Pancreas (tissue), 10 donors: ENCODE results near the gene PGLYRP4. TPM values are rescaled to one million over a fixed set of nuclear protein-coding genes. Genes with fewer than 3 reads are reported as not detected.

Source experiments
- ATAC-seq, 4 donors: fragments of 200-7000 bp; cut with Tn5 transposase; one replicate each; pipeline versions ENCODE4 v1.8.0 to v1.9.1; 2020; ENCODE audit warnings: mild to moderate bottlenecking in 4 of 4, moderate library complexity in 4 of 4
- DNase-seq, 6 donors: peaks; one replicate each; pipeline ENCODE4 v3.0.0-alpha.2; 2020
- FAIRE-seq: peaks from 2 replicates; lab custom pipeline; 2012; peaks lifted over from hg19 to GRCh38; lab: Jason Lieb, UNC
- H3K27ac ChIP-seq, 4 donors: fragments of 200-600 bp; sonication (generic); 1 replicate in 3 of 4; 2 replicates in 1 of 4; pipeline versions ENCODE4 v1.5.0 to v1.8.0; 2020
- H3K27me3 ChIP-seq, 4 donors: fragments of 200-600 bp; one replicate each; pipeline ENCODE4 v1.8.0; 2021
- H3K36me3 ChIP-seq, 3 donors: fragments of 200-600 bp; sonication (generic) in 1 of 3; one replicate each; pipeline versions ENCODE4 v1.5.0 to v1.8.0; 2020 to 2021
- H3K4me1 ChIP-seq, 3 donors: fragments of 200-600 bp; one replicate each; pipeline ENCODE4 v1.8.0; 2021
- H3K4me3 ChIP-seq, 4 donors: fragments of 200-600 bp; sonication (generic) in 2 of 4; one replicate each; pipeline versions ENCODE4 v1.5.0 to v1.8.0; 2020 to 2021
- H3K9me3 ChIP-seq, 4 donors: fragments of 200-600 bp; one replicate each; pipeline ENCODE4 v1.8.0; 2021
- WGBS, 2 donors: extraction: QIAGEN DNeasy Blood & Tissue Kit; methylation state at CpG; one replicate each; pipeline ENCODE4 v1.1.7; 2013; 5-methylcytosine and 5-hydroxymethylcytosine counted together
- intact Hi-C, 3 donors: fragments of 100-400 bp; cut with DNase I; formaldehyde crosslinking; loops; one replicate each; pipeline versions ENCODE4 v1.11.1 to v1.14.2; 2022
- polyA plus RNA-seq, 2 donors: library from polyadenylated mRNA; stranded (reverse); fragments of 200-250 nt; gene quantifications; one replicate each; pipeline ENCODE4 v1.2.3, GENCODE V29; 2013
- total RNA-seq, 6 donors: library from RNA; stranded (reverse); fragmentation: NEBNext Ultra II Directional in 4 of 6; extraction: Animal tissue kit (Norgen Biotek cat#: 25700) in 4 of 6; gene quantifications; one replicate each; pipeline versions ENCODE4 v1.2.1 to v1.2.4, GENCODE V29; 2021 to 2023
- TF ChIP-seq, protein P1 (sequence below), 4 donors: fragments of 200-600 bp; sonication (generic) in 3 of 4; IDR thresholded peaks; one replicate each; pipeline versions ENCODE4 v1.5.0 to v1.8.0; 2021; ENCODE audit warnings: antibody characterized with exemption in 4 of 4
- donor health status: healthy with polysubstance abuse.
- donor health status: DM: no; HTN: no; CAD: no; lungs with moderate emphysema.
- donor health status: DM: no; HTN: no; CAD: no.
- donor health status: control.
- donor health status: control.
- donor health status: Bipolar disorder and iron deficiency.
- donor health status: DM: yes; HTN: yes; CAD: no.
- donor health status: DM: no; HTN: no; CAD: no.
- donor health status: DM: no; HTN: no; CAD: no.
- donor health status: DM: yes; HTN: yes; CAD: no.

Gene PGLYRP4
- total and polyA plus RNA-seq, 8 donors, result 0.37 TPM; not detected in 7

DNA sequence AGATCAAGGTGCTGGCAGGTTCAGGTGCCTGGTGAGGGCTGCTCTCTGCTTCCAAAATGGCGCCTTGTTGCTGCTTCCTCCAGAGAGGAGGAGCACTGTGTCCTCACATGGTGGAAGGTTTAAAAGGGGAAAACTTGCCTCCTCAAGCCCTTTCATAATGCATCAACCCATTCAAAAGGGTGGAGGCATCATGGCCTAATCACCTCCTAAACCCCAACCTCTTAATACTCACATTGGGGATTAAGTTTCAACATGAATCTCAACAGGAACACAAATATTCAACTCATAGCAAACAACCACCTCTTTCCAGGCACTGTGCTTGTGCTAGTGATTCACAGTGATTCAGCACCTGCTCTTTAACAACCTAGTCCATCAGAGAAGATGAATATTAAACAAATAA, 22.6 kb upstream of the PGLYRP4 start:
- Histone ChIP-seq H3K4me1 (no peaks in the 10 kb centered on the region), H3K9me3 (no peaks in the 10 kb centered on the region), H3K4me3 (no peak overlapping the region), H3K27me3 (no peaks in the 10 kb centered on the region), H3K36me3 (no peaks in the 10 kb centered on the region), H3K27ac (no peak overlapping the region)
- FAIRE-seq (no peak), DNase-seq (no peak), ATAC-seq (no peak)
- intact Hi-C loops, result no loop called here
- TF ChIP-seq, protein P1, sequence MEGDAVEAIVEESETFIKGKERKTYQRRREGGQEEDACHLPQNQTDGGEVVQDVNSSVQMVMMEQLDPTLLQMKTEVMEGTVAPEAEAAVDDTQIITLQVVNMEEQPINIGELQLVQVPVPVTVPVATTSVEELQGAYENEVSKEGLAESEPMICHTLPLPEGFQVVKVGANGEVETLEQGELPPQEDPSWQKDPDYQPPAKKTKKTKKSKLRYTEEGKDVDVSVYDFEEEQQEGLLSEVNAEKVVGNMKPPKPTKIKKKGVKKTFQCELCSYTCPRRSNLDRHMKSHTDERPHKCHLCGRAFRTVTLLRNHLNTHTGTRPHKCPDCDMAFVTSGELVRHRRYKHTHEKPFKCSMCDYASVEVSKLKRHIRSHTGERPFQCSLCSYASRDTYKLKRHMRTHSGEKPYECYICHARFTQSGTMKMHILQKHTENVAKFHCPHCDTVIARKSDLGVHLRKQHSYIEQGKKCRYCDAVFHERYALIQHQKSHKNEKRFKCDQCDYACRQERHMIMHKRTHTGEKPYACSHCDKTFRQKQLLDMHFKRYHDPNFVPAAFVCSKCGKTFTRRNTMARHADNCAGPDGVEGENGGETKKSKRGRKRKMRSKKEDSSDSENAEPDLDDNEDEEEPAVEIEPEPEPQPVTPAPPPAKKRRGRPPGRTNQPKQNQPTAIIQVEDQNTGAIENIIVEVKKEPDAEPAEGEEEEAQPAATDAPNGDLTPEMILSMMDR (IDR thresholded peaks at IDR 0.05), result no peak
- WGBS, 2 donors, result 92 to 100% methylated on average over 1 of the region's 1 CpG

DNA sequence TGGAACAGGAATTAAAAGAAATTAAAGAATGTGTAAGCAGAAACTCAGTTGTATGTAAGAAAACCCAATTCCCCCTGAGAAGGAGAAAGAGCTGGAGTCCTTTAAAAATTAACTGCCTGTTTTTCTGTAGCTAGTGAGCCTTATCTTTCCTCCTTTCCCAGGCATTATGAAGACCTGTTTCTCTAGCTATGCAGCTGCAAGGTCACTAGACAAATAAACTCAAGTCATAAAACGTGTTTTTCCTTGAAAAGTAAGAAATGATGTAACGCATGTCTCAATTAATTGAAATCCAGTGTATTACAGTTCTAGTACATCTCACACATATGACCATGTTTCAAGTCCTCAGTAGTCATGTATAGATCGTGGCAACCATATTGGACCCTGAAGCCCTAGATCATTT, 21.5 kb upstream of the PGLYRP4 start:
- DNase-seq, result no peak

DNA sequence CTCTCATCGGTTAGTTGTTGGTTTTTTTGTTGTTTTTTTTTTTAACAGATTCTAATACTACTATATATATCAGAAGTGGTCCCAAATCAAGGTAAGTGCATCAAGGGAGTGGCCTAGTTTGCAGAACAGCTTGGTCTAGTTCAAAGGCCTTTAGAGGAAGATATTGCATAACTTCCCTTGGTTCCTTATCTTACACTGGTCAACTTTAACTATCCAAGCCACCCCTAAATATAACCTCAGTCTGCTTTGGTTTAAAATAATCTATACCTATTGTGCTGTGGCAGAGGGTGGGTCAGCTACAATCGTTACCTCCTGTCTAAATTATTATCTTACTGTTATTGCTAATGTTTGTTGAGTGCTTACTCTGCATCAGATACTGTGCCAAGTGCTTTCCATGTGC, 19.9 kb upstream of the PGLYRP4 start:
- WGBS, 2 donors, result 51 to 69% methylated on average over 2 of the region's 2 CpGs
- ATAC-seq, result peak in 1 of 4 donors; percentile 36
- Histone ChIP-seq H3K27ac (no peak overlapping the region), H3K36me3 (no peaks in the 10 kb centered on the region), H3K4me3 (no peak overlapping the region), H3K4me1 (no peaks in the 10 kb centered on the region), H3K9me3 (no peaks in the 10 kb centered on the region), H3K27me3 (no peaks in the 10 kb centered on the region)
- no peak for DNase-seq
- no peak for FAIRE-seq
- intact Hi-C loops, result no loop called here
- TF ChIP-seq, protein P1 (IDR thresholded peaks at IDR 0.05), result no peak

More for the DNA sequence above, 21.5 kb upstream of the PGLYRP4 start:
- WGBS, 2 donors, result 36 to 41% methylated on average over 3 of the region's 3 CpGs
- Histone ChIP-seq H3K36me3 (no peaks in the 10 kb centered on the region), H3K4me3 (no peak overlapping the region), H3K9me3 (no peaks in the 10 kb centered on the region), H3K4me1 (no peaks in the 10 kb centered on the region), H3K27me3 (no peaks in the 10 kb centered on the region), H3K27ac (no peak overlapping the region)
- TF ChIP-seq, protein P1 (IDR thresholded peaks at IDR 0.05), result no peak
- no peak for ATAC-seq
- intact Hi-C loops, result no loop called here
- FAIRE-seq, result no peak

DNA sequence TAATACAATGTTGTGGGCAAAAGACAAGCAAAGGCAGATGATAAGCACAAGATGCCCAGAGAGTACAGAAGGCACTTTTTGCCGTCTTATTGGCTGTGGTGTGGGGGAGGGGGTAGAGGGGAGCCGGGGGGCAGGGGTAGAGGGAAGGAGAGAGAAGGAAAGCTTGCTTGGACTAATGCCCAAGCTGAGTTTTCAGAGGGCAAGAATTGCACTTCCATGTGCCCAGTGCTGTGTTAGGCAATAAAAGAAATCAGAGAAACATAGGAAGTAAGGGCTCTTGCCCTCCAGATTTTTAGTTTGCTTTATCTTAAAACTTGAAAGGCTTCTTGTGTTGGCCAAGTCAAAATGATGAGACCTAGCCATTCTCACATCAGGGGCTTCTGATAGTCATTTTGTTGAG, 18.4 kb upstream of the PGLYRP4 start:
- no peaks in the 10 kb centered on the region for H3K9me3 ChIP-seq
- no peak overlapping the region for H3K27ac ChIP-seq
- intact Hi-C loops, result no loop called here
- WGBS, 2 donors, result 57 to 62% methylated on average over 2 of the region's 2 CpGs
- no peaks in the 10 kb centered on the region for H3K27me3 ChIP-seq
- H3K4me3 ChIP-seq, result no peak overlapping the region
- DNase-seq, result no peak
- FAIRE-seq, result no peak
- no peaks in the 10 kb centered on the region for H3K4me1 ChIP-seq
- peak in 1 of 4 donors; percentile 22 for ATAC-seq
- H3K36me3 ChIP-seq, result no peaks in the 10 kb centered on the region
- TF ChIP-seq, protein P1 (IDR thresholded peaks at IDR 0.05), result no peak

DNA sequence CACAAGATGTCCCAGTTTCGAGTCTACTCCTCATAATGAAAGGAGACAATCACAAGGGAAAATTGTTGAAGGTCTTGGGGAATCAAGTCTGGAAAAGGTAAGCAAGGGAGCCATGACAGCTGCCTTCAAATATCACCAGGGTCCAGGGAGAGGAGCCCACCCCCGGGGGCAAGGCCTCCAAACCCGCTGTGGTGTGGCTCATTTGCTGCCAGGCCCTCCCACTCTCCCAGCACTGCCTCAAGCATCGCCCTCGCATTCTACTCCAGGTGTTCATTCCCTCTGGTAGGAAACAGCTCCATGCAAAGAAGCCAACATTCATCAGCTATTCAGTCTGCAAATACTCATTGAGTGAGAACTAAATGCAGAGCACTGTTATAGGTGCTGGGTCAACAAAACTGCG, 17.6 kb upstream of the PGLYRP4 start:
- TF ChIP-seq, protein P1 (IDR thresholded peaks at IDR 0.05), result no peak
- FAIRE-seq (no peak), DNase-seq (no peak), ATAC-seq (no peak)
- Histone ChIP-seq H3K4me3 (no peak overlapping the region), H3K9me3 (no peaks in the 10 kb centered on the region), H3K36me3 (no peaks in the 10 kb centered on the region), H3K27ac (no peak overlapping the region), H3K4me1 (no peaks in the 10 kb centered on the region), H3K27me3 (no peaks in the 10 kb centered on the region)
- WGBS, 2 donors, result 67 to 71% methylated on average over 5 to 6 of the region's 6 CpGs
- intact Hi-C loops, result no loop called here
